Heart left ventricle (tissue), 13 donors: ENCODE measurements around the gene IGSF22.

Experiments
- CTCF ChIP-seq, 12 donors: fragments of 200-600 bp; sonication (generic) in 4 of 12; IDR thresholded peaks; one replicate each; pipeline versions ENCODE4 v1.5.0 to v1.8.0; 2018 to 2022; ENCODE audit warnings: antibody characterized with exemption in 12 of 12, mild to moderate bottlenecking in 5 of 12
- POLR2A ChIP-seq, 2 donors: fragments of 450-650 bp; IDR thresholded peaks; one replicate each; pipeline ENCODE4 v1.6.1; 2017; ENCODE audit warnings: antibody characterized with exemption in 2 of 2, mild to moderate bottlenecking in 2 of 2, moderate library complexity in 2 of 2
- donor health status: ischemic (EF 13 %, LVEDD 7.1; RV severe dilation, severe dysfunction).
- donor health status: DM: no; HTN: yes; CAD: no.
- donor health status: DM: no; HTN: no; CAD: no.
- donor health status: ischemic (EF 25% LVEDD 6.9; RV normal size, moderate dysfunction).
- donor health status: ischemic (EF 25% LVEDD 5.7; RV mildly dilated, moderate dysfunction).
- donor health status: ischemic (EF 35%, LVEDD 5.7; RV mildly dilated, moderate dysfunction).
- donor health status: nonischemic (EF 11% LVEDD 7.7; RV severe dilation, severe dysfunction).
- donor health status: DM: yes; HTN: yes; CAD: no.
- donor health status: PGD.
- donor health status: ischemic (EF 29% LVEDD 5.4; RV normal size, mild dysfunction).
- donor health status: nonischemic (EF 23%, LVEDD 6.1; RV moderate dilation, normal function).

- TF ChIP-seq CTCF (IDR thresholded peaks at IDR 0.05) = no peak
- no peak for TF ChIP-seq POLR2A (IDR thresholded peaks at IDR 0.05)
Measured at GRCh38 chr11:18696638-18697225, 29.3 kb downstream of the IGSF22 start.
